Renal cortical epithelial cell (primary cell): ENCODE measurements around the gene RBM26. TPM values are rescaled to one million over a fixed set of nuclear protein-coding genes. Genes with fewer than 3 reads are reported as not detected.
"Not testable (repeated sequence)": the region's sequence is repeated elsewhere in the genome, so short reads cannot be mapped to it uniquely, and the experiment has no call there.

Experiments
- DNase-seq: peaks from one replicate; pipeline ENCODE4 v3.0.0-alpha.2; 2011; ENCODE audit warnings: low read depth
- total RNA-seq: library from RNA; depleted of rRNA; stranded (reverse); fragments of >200 nt; gene quantifications from 2 replicates; pipeline ENCODE4 v1.2.3, GENCODE V29; 2014

RBM26 gene
- total RNA-seq, 1 donor from 2014 or later = 33.0 TPM

DNA sequence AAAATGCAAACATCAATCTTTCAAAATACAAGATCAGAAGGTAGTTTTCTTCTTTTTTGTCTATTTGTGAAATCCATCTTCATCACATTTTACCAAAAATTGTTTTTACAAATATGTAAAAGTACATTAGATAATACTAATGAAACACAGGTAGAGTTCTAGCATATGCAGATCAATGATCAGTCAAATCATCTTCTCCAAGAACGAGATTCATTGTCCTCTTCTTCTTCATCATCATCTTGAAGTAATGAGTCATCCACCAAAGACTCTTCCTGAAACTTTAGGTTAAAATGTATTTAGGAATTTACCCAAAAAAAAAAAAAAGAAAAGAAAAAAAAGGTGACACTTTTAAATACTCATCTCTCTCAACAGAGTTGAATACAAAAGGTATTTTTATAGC is 85.6 kb downstream of the RBM26 start:
- no peak for DNase-seq

DNA sequence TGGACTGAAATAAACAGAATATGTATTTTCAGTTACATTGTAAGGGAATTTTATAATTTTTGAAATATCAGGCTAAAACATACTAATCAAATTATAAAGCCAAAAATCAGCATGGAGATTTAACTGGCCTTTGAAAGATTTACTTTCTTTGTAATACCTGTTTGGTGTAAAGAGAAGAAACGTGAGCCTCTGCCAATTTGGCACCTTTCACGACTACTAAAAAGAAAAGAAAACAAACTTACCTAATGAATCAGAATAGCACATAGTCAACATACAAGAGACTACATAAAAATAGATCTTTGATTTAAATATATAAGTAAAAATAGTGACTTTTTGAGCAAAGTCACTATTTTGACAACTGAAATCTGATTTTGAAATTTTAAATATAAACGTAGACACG is 87.4 kb downstream of the RBM26 start:
- no peak for DNase-seq

DNA sequence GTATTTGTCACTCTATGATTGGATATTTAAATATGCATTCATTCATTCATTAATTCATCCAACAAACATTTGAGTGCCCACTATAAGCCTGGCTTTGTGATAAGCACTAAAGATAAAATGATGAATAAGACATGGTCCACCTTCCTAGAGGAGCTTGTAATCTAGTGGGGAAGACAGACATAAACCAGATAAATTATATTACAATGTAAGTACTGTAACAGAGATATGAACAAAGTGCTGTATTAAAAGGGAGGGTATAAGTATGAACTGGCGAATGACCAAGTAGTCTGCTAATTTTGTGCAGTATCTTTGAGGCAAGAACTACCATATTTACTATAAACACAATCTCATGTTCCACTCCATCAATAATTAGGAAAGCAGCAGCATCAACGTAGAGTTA is 88.2 kb downstream of the RBM26 start:
- DNase-seq = no peak

DNA sequence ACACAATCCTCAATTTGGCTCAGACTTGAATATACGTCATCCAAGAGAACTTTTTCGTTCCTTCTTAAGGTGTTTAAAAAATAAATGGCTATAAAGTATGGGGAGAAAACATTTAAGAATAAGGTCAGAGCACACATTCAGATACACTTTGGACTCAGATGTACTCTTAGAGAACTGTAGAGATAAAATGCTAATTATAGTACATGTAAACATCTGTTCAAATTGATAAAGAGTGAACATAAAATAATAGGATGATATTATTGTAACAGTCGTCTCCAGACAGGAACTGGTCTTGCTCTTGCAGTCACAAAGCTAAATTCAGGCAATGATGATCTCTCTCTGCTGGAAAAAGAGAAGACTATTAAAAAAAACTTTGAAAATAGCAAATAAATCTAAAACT is 91.4 kb downstream of the RBM26 start:
- no peak for DNase-seq

DNA sequence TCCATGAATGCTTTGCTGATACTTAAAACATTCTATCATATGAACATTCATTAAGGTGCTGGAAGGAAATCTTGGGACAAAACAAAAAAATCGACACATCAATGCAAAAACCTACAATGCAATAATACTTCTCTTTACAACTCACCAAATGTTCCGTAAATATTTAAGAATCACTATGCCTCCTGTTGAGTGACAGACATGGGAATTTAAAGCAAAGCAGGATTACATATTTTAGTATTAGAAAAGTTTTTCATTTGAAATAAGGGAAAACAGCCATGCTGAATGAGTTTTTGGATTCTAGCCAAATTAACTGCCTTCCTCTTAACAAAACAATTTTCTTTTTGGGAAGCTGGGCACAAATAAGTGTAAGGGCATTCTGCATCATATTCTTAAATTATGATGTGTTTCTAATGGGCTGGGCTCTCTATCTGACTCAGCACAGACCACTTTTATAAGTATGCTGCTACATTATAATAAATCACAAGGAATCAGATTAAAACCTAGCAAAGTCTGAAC is 93.7 kb downstream of the RBM26 start:
- no peak for DNase-seq

DNA sequence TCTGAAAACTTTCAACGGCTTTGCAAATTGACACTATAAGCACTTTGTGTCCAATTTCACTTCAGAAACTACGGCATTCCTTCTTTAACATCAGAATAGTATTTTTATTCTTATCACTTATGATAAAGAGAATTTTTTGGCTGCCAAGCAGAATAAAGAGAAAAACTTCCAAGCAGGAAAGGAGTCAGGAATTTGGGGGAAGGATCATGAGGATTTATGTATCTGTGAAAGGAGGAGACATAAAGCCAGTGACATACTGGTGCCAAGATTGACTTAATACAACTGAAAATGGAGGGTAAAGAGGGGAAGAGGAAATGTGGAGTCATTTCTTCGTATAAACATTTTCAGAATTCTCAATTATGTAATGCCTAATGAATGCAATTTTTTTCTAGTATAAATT is 94.7 kb downstream of the RBM26 start:
- no peak for DNase-seq

DNA sequence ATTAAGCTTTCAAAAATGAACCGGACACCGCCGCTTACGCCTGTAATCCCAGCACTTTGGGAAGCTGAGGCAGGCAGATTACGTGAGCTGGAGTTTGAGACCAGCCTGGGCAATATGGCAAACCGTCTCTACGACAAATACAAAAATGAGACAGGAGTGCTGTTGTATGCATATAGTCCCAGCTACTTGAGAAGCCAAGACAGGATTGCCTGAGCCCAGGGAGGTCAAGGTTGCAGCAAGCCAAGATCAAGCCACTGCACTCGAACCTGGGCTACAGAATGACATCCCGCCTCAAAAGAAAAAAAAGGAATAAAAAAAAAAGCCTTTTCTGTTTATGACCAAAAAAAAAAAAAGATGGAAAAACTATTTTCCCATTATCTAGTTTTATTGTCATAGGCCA is 96.4 kb downstream of the RBM26 start:
- DNase-seq = no peak

DNA sequence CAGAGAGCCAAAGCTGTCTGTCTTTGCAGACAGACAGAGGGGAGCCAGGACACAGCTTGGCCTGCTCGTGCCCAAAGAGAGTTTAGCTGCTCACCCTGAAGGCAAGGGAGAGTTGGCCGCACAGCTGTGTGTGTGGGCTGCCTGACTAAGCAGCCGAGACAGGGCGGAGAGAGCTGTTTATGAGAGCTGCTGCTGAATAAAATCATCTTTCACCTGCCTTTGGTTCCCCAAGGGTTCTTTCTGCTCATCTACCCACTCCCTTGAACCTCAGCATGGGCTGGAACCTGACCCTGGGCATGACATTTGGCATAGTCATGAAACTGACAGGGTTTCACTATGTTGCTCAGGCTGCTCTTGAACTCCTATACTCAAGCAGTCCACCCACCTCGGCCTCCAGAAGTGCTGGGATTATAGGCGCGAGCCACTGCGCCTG is 98.2 kb downstream of the RBM26 start:
- peak; percentile 37 for DNase-seq

DNA sequence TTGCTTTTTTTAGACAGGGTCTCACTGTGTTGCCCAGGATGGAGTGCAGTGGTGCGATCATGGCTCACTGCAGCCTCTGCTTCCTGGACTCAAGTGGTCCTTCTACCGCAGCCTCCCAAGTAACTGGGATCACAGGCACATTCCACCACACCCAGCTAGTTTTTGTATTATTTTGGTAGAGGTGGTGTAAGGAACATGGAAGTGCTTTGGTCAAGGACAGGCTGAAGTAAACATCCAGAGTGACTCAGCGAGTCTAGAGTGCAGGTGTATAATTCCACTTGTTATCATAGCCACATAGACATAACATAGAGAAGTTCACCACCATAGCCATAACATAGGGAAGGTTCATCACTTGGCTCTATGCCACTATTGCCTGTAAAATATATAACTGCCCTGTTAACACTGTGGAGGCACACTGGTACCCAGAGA is 98.6 kb downstream of the RBM26 start:
- DNase-seq = peak; percentile 11

DNA sequence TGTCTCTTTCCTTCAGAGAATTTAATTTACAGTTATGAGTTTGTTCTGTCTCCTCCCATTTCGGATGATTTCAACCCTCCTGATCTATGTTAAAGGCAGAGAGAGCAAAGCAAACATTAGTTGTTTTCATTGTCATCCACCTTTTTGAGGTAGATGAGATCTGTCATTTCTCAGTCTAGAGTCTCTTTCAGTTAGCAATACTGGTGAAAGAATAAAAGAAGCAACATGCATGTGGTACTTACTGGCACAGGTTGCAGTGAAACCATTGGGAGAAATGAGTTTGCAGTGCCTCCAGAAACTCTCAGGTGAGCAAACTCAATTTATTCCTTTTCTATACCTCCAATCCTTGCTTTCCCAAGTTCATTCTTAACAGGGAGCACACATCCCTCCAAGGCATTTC is 99.4 kb downstream of the RBM26 start:
- DNase-seq = no peak

DNA sequence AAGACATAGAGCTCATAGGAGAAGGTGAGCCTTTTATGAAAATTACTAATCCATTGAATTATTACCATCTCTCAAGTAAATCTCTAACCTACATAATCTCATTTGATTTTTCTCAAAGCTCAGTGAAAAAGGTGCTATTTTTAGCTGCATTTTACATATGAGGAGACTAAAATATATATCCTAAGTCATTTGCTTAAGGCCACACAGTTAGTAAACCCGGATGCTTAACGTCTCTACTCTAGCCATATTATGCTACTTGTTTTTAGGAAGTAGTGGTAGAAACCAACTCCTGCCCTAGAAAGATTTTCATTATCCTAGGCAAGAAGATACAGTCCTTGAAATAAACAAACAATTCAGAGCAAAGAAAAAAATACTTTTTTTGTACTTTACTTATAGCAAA is 108.9 kb downstream of the RBM26 start:
- no peak for DNase-seq

DNA sequence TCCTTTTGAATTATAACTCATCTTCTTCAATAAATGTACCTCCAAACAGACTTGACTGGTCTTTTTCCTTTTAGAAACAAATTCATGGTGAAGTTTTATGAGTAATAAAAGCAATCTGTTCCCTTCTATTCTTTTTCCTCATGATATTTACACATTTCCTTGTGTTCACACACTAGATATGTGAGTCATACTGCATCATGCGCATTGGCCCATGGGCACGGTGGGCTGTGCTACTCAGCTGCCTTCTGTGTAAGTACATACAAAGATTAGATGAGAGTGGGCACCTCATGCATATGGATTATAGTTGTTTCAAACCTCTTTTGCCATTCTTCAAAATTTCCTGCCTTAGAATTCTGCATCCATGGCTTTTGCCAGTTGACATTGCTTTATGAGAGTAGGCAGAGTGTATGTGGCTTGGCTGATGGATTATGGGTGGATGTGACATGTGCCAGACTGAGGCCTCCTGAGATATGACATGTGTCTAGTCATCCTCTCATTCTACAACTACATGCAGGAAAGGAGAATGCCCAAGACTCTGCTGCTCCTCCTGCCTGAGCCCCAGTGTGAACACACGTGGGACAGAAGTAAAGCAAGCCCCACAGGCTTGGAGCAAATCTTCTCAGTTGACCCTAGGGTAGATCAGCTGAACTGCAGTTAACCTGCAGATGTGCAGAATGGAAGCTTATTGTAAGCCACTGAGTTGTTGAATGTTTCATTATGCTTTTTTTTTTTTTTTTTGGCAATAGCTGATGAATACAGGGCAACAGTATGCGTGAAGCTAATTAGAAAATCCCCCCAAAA is 109.9 kb downstream of the RBM26 start:
- no peak for DNase-seq

DNA sequence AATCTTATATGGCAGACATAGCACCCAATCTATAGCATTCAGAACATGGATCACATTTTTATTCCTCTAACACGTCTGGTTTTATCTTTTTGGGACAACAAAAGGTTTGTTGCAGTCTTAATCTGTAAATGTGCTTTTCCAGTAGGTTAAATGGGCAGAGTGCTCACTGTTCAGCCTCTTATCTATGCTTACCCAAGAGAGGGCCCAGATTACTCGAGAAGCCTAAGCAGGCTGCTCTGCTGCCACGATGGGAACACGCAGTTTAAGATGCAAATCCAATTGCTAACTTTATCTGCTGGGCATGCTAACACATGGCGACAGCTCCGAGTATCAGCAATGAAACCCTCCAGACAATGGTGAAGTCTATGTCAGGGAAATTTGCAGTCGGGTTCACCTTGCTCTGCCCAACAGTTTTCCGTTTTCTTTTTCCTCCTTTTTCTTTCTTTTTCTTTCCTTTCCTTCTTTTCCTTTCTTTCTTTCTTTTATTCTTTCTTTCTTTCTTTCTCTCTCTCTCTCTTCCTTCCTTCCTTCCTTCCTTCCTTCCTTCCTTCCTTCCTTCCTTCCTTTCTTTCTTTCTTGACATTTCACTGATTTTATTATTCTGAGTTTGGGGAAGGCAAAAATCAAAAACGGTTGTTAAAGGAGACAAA is 115.3 kb downstream of the RBM26 start:
- DNase-seq = no peak

DNA sequence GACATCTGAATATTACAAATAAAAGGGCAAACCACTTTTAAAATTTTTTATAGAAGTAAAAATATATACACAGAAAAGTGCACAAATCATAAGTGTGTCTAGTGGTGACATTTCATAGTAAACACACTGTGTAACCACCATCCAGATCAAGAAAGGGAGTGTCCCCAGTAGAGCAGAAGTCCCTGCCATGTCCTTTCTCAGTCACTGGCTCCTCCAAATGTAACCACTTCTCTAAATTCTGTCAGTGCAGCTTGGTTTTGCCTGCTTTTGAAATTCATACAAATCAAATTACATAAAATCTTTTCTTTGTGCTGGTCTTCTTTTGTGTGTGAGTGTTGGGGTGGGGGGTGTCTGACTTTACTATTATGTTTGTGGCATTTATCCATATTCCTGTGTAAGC is 116.5 kb downstream of the RBM26 start:
- no peak for DNase-seq

DNA sequence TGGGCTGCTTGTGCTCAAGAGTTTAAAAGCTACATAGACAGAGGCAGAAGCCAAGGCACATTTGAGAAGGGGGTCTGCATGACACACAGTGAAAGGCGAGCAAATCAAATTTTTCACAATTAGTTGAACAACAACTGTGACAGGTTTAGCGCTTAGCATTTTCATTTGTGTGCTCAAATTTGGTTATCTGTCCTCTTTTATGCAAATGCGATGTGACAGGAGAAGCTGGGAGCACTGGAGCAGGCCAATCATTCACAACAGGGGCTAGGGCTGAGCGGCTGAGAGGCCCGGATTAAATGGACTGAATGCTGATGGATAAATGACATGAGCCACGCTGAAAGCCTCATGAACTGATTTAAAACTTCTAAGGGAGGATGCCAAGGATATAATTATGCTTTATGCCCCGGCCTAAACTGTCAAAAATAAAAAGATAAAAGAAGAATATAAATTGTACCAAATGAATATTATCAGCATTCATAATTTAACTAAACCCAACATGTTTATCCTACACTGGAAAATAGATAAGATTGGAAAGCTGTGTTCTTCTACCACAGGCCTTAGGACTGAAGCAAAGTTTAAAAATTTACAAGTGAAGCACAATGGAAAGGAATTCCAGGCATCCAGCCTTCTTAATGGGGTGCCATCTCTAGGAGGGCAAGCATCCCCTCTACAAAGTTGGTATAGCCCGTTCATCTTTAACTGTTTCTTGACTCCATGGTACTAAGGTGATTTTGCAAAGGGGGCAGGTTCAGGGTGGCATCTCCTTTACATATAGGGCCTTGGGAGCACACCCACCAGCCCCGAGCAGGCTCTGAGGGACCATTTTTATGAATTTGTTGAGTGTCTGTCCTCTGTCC is 117.9 kb downstream of the RBM26 start:
- no peak for DNase-seq

DNA sequence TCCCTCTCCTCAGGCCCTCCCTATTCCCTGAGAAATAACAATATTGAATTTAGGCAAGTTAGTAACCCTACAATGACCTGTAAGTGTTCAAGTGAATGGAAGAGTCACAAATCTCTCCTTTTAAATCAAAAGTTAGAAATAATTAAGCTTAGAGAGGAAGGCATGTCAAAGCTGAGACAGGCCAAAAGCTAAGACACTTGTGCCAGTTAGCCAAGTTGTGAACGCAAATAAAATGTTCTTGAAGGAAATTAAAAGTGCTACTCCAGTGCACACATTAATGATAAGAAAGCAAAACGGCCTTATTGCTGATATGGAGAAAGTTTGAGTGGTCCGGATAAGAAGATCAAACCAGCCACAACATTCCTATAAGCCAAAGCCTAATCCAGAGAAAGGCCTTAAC is 120.9 kb downstream of the RBM26 start:
- no peak for DNase-seq

DNA sequence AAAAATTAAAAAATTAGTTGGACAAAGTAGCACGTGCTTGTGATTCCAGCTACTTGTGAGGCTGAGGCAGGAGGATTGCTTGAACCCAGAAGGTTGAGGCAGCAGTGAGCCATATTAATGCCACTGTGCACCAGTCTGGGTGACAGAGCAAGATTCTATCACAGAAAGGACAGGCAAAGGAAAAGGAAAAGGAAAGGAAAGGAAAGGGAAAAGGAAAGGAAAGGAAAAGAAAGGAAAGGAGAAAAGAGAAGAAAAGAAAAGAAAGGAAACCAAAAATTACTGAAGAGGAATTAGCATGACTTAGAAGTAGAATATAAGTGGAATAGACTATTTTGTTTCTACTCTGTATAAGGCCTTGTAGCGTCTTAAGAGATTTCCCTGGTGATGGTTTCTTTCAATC is 122.3 kb downstream of the RBM26 start:
- no peak for DNase-seq

DNA sequence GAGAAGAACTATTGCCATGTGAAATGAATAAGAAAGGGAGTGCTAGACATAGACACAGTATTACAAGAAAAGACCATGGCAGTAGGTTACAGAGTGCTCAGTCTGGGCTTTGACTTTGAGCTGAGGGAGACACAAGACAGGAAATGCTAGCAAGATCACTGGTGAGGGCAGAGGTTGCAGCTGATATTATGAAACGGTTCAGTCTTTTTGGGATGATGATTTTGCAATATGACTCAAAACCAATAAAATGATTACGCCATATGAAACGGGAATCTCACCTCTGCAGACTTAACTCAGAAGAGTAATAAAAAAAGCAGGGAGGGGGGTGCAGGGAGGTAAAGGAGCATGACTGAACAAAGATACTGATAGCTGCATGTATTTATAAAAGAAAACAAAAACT is 123.1 kb downstream of the RBM26 start:
- DNase-seq = no peak

DNA sequence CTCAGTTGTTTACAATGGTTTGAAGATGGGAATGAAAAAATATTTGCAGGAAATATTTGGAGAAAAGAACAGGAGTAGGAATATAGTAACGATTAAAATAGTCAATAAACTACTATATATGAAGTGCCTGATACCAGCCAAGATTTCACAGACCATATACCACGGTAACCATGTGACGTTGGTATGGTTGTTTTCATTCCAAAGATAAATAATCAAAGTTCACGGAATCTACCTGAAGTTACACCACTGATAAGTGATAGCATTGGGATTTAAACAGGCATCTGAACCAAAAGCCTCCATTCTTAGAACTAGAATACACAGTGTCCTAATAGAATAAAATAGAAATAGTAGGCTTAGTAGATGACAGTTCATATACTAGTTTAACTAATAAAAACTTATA is 123.5 kb downstream of the RBM26 start:
- no peak for DNase-seq

DNA sequence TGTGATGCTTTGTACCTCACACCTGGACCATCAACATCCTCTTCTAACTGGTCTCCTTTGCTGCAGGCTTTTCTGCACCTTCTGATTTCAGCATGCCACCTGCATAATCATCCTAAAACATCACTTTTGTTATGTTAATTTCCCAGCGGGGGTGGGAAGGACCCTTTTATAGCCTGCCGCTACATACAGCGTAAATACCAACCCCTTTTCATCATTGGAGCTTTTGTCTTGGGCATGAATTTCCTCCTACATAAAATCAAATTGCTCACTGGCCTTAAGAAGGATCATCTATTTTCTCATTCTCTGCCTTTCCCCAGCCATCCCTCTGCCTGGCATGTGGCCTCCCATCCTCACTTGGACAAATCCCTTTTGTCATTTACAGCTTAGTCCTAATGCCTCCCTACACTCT is 124.7 kb downstream of the RBM26 start:
- no peak for DNase-seq

DNA sequence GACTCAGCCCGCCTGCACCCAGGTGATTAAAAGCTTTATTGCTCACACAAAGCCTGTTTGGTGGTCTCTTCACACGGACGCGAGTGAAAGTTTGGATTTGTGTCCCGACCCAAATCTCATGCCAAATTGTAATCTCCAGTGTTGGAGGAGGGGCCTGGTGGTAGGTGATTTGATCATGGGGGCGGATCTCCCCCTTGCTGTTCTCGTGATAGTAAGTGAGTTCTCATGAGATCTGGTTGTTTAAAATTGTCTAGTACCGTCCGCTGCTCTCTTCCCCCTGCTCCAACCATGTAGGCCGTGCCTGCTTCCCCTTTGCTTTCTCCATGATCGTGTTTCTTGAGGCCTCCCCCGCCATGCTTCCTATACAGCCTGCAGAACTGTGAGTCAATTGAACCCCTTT is 126.3 kb downstream of the RBM26 start:
- DNase-seq = not testable (repeated sequence)

DNA sequence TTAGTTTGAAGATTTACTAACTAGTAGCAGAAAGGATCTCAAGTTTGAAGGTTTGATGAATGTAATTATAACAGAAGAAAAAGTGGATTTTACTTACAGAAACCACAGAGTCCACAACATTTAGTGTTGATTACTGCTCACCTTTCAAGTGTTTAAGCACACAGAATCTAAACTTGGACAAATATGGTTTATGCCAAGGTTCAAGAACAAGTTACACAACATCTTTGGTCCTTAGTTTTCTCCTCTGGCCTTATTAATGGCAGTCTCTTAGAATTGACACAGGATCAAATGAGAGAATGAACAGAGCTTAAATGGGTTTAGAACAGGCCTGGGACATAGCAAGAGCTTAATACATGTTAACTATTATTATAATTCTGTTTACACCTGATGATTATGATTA is 133.0 kb downstream of the RBM26 start:
- DNase-seq = no peak
